T-helper 1 cell (primary cell): ENCODE results near the gene FAT2.
"Not testable (repeated sequence)": the region's sequence is repeated elsewhere in the genome, so short reads cannot be mapped to it uniquely, and the experiment has no call there.

ENCODE experiments used
- DNase-seq, 5 donors: peaks; one replicate each; pipeline ENCODE4 v3.0.0-alpha.2; 2012 to 2020

The FAT2 gene

GRCh38 chr5:151581812-151582583 lies 9.1 kb downstream of the FAT2 start:
- DNase-seq = no peak

DNA sequence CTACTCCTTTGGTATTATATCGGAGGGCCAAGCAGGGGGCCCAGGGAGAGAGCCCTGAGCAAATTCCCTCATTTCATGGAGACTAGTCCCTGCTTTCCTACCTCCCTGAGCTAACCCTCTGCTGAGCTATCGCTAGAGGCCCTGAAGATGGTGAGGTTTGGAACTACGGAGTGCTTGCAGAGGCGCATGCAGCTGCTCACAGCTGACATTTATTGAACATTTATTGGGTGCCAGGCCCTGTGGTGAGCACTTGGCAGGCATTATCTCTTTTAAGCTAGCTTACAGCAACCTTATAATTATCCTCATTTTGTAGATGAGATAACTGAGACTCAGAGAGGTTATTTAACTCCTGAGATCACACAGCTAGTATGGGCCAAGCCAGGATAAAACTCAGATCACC lies 9.8 kb downstream of the FAT2 start:
- no peak for DNase-seq

DNA sequence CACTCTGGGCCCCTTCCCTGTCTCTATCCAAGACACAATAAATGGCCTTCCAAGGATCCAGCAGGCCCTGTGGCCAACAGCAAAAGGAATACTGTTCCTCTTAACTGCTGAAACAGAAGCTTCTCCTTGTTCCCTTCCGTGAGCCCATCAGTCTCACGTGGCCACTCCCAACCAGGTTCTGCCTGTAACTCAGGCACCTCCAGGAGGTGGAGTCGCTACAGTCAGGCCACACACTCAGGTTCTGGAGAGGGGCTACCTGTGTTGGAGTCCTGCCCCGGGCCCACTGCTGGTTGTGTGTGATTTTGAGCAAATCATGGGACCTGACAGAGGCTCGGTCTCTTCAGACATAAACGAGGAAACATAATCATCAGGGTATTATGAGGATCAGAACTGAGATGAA lies 10.3 kb downstream of the FAT2 start:
- no peak for DNase-seq

DNA sequence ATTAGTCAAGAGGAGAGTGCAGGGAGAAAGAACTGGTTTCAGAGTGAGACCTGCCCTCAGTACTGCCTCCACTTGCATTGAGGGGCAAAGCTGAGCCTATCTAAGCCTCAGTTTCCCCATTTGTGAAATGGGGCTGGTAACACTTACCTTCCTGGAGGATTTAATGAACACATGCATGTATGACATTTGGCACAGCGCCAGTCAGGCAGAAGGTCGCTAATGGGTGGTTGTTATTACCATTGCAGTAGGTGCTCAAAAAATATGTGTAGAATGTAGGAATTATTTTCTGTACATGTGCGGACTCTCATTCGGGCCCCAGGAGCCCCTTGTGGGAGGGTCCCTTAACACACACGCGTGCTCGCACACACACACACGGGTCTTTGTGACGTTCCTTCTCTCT lies 10.9 kb downstream of the FAT2 start:
- no peak for DNase-seq

- DNase-seq = not testable (repeated sequence)
Measured at GRCh38 chr5:151579146-151579545, 12.0 kb downstream of the FAT2 start.

DNA sequence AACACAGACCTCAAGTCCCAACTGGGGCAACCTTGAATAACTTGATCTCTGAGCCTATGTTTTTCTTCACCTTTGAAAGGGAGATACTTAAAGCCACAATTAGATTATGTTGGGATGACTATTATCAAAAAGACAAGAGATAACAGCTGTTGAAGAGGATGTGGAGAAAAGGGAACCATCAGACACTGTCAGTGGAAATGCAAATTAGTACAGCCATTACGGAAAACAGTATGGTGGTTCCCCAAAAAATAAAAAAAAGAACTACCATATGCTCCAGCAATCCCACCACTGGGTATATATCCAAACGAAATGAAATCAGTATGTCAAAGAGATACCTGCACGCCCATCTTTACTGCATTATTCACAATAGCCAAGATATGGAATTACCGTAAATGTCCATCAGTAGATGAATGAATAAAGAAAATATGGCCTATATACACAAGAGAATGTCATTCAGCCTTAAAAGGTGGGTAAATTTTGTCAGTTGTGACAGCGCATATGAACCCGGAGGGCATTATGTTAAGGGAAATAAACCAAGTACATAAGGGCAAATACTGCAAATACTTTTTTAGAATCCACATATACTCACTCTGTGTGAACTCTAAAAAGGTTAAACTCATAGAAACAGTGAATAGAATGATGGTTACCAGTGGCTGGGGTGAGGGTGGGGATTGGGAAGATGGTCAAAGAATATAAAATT lies 12.7 kb downstream of the FAT2 start:
- DNase-seq = no peak

DNA sequence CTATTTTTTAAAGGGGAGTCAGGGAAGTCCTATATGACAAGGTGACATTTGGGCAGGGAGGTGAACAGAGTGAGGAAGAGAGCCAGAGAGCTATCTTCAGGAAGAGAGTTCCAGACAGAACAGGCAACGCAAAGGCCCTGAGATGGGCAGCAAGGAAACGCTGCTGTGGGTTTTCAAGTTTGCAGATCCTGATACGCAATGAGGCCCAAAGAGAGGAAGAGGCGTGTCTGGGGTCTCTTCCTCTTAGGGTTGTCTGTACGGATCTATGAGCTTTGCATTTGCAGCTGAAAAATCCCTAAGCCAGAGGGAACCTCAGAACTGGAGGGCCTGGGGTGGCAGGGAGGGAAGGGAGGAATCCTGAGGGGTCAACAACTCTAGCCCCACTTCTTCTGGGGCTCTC lies 13.6 kb downstream of the FAT2 start:
- no peak for DNase-seq

DNA sequence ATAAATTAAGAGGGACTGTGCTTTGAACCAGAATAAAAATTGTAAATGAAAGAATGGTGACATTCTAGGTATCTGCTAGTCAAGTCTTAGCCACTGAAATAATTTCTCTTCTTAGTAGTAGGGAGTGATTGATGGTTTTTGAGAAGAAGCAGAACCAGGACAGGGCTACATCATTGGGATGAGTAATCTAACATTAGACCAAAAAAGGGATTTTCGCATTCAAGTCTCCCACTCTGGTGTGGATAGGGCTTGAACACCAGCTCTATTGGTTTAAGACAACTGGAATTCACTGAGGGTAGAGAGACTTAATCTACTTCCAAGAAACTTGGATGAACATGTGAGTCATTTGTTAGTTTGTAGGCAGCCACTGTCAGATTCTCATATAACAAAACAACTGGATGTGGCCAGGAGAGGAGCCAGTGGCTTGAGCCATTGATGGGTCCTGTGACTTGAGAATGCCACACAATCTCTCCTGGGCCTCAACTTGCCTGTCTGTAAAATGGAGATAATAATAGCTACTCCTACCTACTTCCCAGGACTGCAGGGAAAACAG lies 16.6 kb downstream of the FAT2 start:
- no peak for DNase-seq

DNA sequence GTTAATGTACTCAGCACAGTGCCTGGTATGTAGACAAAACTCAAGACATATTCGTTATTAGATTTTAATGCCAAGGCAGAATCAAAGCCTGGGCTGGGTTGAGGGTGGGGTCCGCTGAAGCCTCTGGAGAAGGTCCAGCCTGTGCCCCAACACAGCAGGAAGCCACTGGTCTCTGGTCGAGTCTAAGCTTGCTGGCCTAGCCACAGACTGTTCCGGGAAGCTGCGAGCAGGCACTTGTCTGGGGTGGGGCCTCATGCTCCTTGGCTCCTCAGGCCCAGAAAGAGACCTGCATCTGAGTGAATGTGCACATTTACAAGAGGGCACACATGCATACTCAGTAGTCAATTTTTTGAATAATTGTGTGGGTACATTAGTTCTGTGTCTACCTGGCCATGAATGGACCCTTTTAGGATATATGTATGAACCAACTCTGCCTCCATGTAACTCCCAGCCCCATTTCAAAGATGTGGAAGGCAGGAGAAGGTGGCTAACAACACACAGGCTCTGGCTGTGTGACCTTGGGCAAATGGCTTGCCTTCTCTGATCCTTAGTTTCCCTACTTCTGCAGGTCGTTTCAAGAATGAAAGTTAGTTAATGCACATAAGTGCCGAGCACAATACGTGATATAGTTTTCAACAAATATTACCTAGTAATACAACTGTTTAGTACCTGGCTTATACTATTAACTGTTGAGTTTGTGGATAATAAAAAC lies 18.3 kb downstream of the FAT2 start:
- DNase-seq = no peak

- DNase-seq = no peak
Measured at GRCh38 chr5:151571270-151572173, 19.6 kb downstream of the FAT2 start.

- DNase-seq = no peak
Measured at GRCh38 chr5:151570512-151571269, 20.4 kb downstream of the FAT2 start.

DNA sequence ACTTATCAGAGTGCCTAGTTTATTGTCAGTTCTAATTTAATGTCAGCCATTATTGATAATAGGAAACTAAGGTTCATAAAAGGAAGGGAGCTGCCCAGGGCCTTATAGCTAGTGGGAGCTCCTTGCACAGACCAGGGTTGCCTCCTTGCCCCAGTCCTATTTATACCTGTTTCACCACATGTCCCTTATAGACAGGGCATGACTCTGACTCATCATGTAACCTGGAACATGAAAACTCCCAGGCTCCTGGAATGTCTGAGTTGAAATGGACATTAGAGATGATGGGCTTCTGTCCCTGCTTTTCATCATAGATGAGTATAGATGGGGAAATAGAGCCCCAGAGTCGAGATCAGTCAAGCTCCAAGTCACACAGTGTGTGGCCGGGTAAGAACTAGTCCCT lies 21.1 kb downstream of the FAT2 start:
- DNase-seq = no peak

GRCh38 chr5:151569132-151570046 lies 21.7 kb downstream of the FAT2 start:
- no peak for DNase-seq

- DNase-seq = no peak
Measured at GRCh38 chr5:151568036-151568435, 23.1 kb downstream of the FAT2 start.

DNA sequence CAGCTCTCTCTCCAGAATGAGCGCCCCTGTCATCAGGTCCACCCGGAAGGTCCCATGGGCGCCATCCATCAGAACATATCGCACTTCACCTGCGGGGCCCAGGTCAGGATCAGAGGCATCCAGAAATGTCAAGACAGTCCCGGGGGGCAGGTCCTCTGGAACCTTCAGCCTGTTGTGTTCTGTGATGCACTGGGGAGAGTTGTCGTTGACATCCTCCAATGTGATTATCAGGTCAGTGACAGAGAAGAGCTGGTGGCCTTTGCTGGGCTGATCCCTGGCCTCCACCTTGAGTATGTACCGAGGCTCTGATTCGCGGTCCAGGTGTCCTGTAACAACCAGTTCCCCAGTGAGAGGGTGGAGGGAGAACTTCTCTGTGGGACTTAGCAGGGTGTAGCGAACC lies 25.2 kb downstream of the FAT2 start:
- DNase-seq = no peak

DNA sequence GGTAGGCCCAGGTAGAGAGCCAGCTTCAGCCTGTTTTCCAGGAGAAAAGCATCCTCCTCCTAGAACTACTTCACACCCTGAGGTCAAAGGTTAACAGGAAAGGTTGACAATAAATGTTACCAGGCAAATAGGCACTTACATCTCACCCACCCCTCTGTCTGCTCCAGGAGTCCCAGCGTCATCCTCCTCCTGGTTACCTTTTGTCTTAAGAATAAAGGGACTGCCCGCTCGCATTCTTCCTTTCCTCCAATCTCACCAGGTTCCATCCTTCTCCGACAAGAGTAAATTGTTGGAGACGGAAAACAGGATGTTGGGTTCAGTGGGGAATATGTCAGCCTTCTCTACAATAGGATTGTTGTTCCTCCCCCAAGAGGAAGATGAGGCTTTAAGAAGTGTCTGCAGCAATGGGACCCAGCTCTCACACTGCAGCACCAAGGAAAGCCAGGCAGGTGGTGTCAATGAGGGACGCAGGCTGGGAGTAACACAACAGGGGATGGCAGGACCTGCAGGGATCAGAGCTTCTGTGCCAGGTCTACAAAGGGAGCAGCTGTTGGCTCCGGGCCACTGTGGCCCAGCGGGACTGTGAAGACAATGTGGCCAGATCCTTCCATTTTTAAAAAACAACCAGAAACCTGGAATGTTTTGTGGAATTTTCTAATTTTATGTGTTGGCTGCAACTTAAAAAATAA lies 29.0 kb downstream of the FAT2 start:
- no peak for DNase-seq

- DNase-seq = no peak
Measured at GRCh38 chr5:151557951-151558350, 33.2 kb downstream of the FAT2 start.

- no peak for DNase-seq
Measured at GRCh38 chr5:151557466-151557865, 33.7 kb downstream of the FAT2 start.

GRCh38 chr5:151556806-151557205 lies 34.3 kb downstream of the FAT2 start:
- DNase-seq = no peak
